Lung (tissue), 12 donors: Measurements from ENCODE around the gene TMC1. TPM values are rescaled to one million over a fixed set of nuclear protein-coding genes. Genes with fewer than 3 reads are reported as not detected.
A peak's percentile ranks its signal among the peaks of the same experiment; 100 is the strongest.
"Not testable (repeated sequence)": the region's sequence is repeated elsewhere in the genome, so short reads cannot be mapped to it uniquely, and the experiment has no call there.

Source experiments
- ATAC-seq: fragments of 200-7000 bp; cut with Tn5 transposase; one replicate; pipeline ENCODE4 v1.9.1; 2020; ENCODE audit warnings: moderate number of reproducible peaks; ENCODE audit not compliant: insufficient read depth, low FRiP score
- DNase-seq, 3 donors: peaks; one replicate each; pipeline ENCODE4 v3.0.0-alpha.2; 2013 to 2017
- H3K27ac ChIP-seq, 2 donors: one replicate each; pipeline ENCODE4 v1.5.1; 2013; ENCODE audit warnings: mild to moderate bottlenecking in 2 of 2, moderate library complexity in 2 of 2, control low read depth in 1 of 2, inconsistent platforms in 1 of 2, low read depth in 1 of 2, low read length in 1 of 2
- H3K27me3 ChIP-seq, 3 donors: one replicate each; pipeline ENCODE4 v1.5.1; 2013; ENCODE audit warnings: low read length in 2 of 3; ENCODE audit not compliant: control insufficient read depth in 3 of 3, insufficient read depth in 3 of 3
- H3K36me3 ChIP-seq, 4 donors: one replicate each; pipeline ENCODE4 v1.5.1; 2013; ENCODE audit warnings: low read length in 4 of 4, mild to moderate bottlenecking in 1 of 4, moderate library complexity in 1 of 4; ENCODE audit not compliant: control insufficient read depth in 4 of 4, insufficient read depth in 4 of 4
- H3K4me1 ChIP-seq, 5 donors: one replicate each; pipeline ENCODE4 v1.5.1; 2013; ENCODE audit warnings: low read length in 5 of 5, mild to moderate bottlenecking in 2 of 5, moderate library complexity in 1 of 5; ENCODE audit not compliant: control insufficient read depth in 5 of 5, insufficient read depth in 5 of 5
- H3K4me3 ChIP-seq: one replicate; pipeline ENCODE4 v1.5.1; 2013; ENCODE audit warnings: mild to moderate bottlenecking, control low read depth, moderate library complexity
- H3K9ac ChIP-seq, 2 donors: one replicate each; pipeline ENCODE4 v1.5.1; 2013; ENCODE audit warnings: low read length in 2 of 2, control low read depth in 1 of 2; ENCODE audit not compliant: insufficient read depth in 1 of 2
- H3K9me3 ChIP-seq, 4 donors: one replicate each; pipeline ENCODE4 v1.5.1; 2013; ENCODE audit warnings: low read length in 3 of 4, mild to moderate bottlenecking in 1 of 4, moderate library complexity in 1 of 4; ENCODE audit not compliant: control insufficient read depth in 4 of 4, insufficient read depth in 3 of 4
- CTCF ChIP-seq: IDR thresholded peaks from 2 replicates; pipeline ENCODE4 v1.5.1; 2012; ENCODE audit warnings: mild to moderate bottlenecking; ENCODE audit errors: control extremely low read depth, extremely low read depth
- WGBS, 2 donors: extraction: QIAGEN DNeasy Blood & Tissue Kit; methylation state at CpG; one replicate each; pipeline ENCODE4 v1.1.7; 2013; 5-methylcytosine and 5-hydroxymethylcytosine counted together
- polyA plus RNA-seq, 2 donors: library from polyadenylated mRNA; stranded (reverse); fragments of 200-250 nt; gene quantifications; one replicate each; pipeline ENCODE4 v1.2.1, GENCODE V29; 2013
- total RNA-seq, 2 donors: library from RNA; depleted of rRNA in 1 of 2; stranded (reverse); fragments of >200 nt in 1 of 2; gene quantifications; one replicate each; pipeline ENCODE4 v1.2.1, GENCODE V29; 2014 to 2021
- donor health status: control.
- donor health status: control.
- donor health status: Bipolar disorder and iron deficiency.
- donor health status: healthy.
- donor health status: DM: yes; HTN: yes; CAD: no.

TMC1 gene
- total and polyA plus RNA-seq, 4 donors, result 0.10 to 0.82 (median 0.21) TPM; not detected in 1

- Histone ChIP-seq H3K9me3 (no peaks in the 10 kb centered on the region), H3K9ac (no peak overlapping the region), H3K36me3 (no peaks in the 10 kb centered on the region), H3K4me1 (peaks cover 0 to 10% (median 3%) of the 10 kb centered on the region in 5 donors), H3K4me3 (no peak overlapping the region), H3K27ac (no peak overlapping the region), H3K27me3 (no peaks in the 10 kb centered on the region)
- WGBS, 2 donors, result 94 to 96% methylated on average over 1 of the region's 1 CpG
- DNase-seq (no peak), ATAC-seq (no peak)
- no peak for TF ChIP-seq CTCF
Observed at GRCh38 chr9:72480921-72481320, 40.5 kb upstream of the TMC1 start.

GRCh38 chr9:72485821-72486593 is 35.4 kb upstream of the TMC1 start:
- H3K4me1 ChIP-seq, result no peaks in the 10 kb centered on the region
- no peaks in the 10 kb centered on the region for H3K9me3 ChIP-seq
- no peak for ATAC-seq
- 70 to 75% methylated on average over 3 of the region's 3 CpGs for WGBS, 2 donors
- no peaks in the 10 kb centered on the region for H3K27me3 ChIP-seq
- no peak overlapping the region for H3K27ac ChIP-seq
- H3K9ac ChIP-seq, result no peak overlapping the region
- DNase-seq, result peak in 2 of 3 donors; percentile 63 to 69
- no peaks in the 10 kb centered on the region for H3K36me3 ChIP-seq
- TF ChIP-seq CTCF, result no peak
- H3K4me3 ChIP-seq, result no peak overlapping the region

GRCh38 chr9:72486594-72486955 is 34.8 kb upstream of the TMC1 start:
- WGBS, 2 donors, result 54 to 63% methylated on average over 1 of the region's 1 CpG
- TF ChIP-seq CTCF, result no peak
- H3K27me3 ChIP-seq, result no peaks in the 10 kb centered on the region
- H3K27ac ChIP-seq, result no peak overlapping the region
- no peak overlapping the region for H3K9ac ChIP-seq
- ATAC-seq (no peak), DNase-seq (no peak)
- H3K4me1 ChIP-seq, result no peaks in the 10 kb centered on the region
- H3K9me3 ChIP-seq, result no peaks in the 10 kb centered on the region
- no peaks in the 10 kb centered on the region for H3K36me3 ChIP-seq
- no peak overlapping the region for H3K4me3 ChIP-seq

GRCh38 chr9:72487665-72488064 is 33.7 kb upstream of the TMC1 start:
- ATAC-seq, H3K9ac ChIP-seq, DNase-seq, H3K27ac ChIP-seq, H3K27me3 ChIP-seq, H3K4me3 ChIP-seq, H3K36me3 ChIP-seq, H3K9me3 ChIP-seq, H3K4me1 ChIP-seq: not testable (repeated sequence)
- WGBS, 2 donors, result 77 to 84% methylated on average over 4 of the region's 4 CpGs
